ENCODE results near the gene RERE. TPM values are rescaled to one million over a fixed set of nuclear protein-coding genes. Genes with fewer than 3 reads are reported as not detected.

Gene RERE
- total RNA-seq, 1 experiment from 2014 or later, result 40.6 TPM

DNA sequence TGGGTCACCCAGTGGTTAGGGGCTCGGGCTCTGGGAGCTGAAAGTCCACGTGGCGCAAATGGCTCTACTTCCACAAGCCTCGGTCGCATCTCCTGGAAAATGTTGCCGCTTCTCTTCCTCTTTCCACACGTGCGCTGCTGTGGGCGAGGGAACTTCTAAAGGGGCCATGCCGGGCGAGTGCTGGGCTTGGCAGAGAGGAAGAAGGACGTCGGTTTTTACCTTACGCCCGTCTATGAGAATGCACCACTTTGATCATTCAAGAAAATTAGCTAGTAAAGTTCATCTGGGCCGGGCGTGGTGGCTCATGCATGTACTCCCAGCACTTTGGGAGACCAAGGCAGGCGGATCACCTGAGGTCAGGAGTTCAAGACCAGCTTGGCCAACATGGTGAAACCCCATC, 489.2 kb downstream of the RERE start:
- RAD21 ChIA-PET (ENCODE audit: low non-redundant PET in 1 of 2, low total read pairs in 2 of 2, uncharacterized antibody in 2 of 2, unreplicated experiment in 2 of 2), result no interaction called here
- intact Hi-C loops (cut with micrococcal nuclease), result no loop called here
- Histone ChIP-seq H3K9me3 (ENCODE audit: control insufficient read depth in 1 of 2, insufficient read depth in 1 of 2, low read depth in 1 of 2, low read length in 2 of 2) (no peaks in the 10 kb centered on the region), H3K27me3 (ENCODE audit: insufficient read depth, low read length) (no peaks in the 10 kb centered on the region), H2AFZ (ENCODE audit: low read depth, low read length, poor library complexity, severe bottlenecking) (no peak overlapping the region), H3K36me3 (ENCODE audit: control insufficient read depth in 1 of 2, insufficient read depth in 2 of 2, low read length in 2 of 2) (peaks cover 7 to 9% of the 10 kb centered on the region in 2 experiments), H3K27ac (ENCODE audit: low read depth, low read length) (no peak overlapping the region), H3K9me2 (ENCODE audit: insufficient read depth) (no peaks in the 10 kb centered on the region), H4K20me1 (ENCODE audit: insufficient read depth) (no peaks in the 10 kb centered on the region), H3K79me2 (ENCODE audit: insufficient read depth, low read length) (no peaks in the 10 kb centered on the region), H3K4me2 (ENCODE audit: low read length) (no peak overlapping the region), H3K4me3 (replicated peaks in 1 of 2; ENCODE audit: low read depth in 1 of 2, low read length in 2 of 2) (no peak overlapping the region), H3K9ac (ENCODE audit: low read length) (no peak overlapping the region), H3K4me1 (ENCODE audit: control insufficient read depth in 1 of 2, insufficient read depth in 2 of 2, low read length in 2 of 2) (no peaks in the 10 kb centered on the region)
- DNase-seq (ENCODE audit: low read depth, low spot score) (no peak), ATAC-seq (no peak)
- CTCF ChIA-PET, result no interaction called here
- POLR2A ChIA-PET, result no interaction called here
- no TSS peak for BruUV-seq (replicated peaks)
- TF ChIP-seq, protein P1, sequence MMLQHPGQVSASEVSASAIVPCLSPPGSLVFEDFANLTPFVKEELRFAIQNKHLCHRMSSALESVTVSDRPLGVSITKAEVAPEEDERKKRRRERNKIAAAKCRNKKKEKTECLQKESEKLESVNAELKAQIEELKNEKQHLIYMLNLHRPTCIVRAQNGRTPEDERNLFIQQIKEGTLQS (IDR thresholded peaks at IDR 0.05), result no peak
- TF ChIP-seq JUND (IDR thresholded peaks at IDR 0.05) (no peak), POLR2AphosphoS5 (IDR thresholded peaks at IDR 0.05; ENCODE audit: low read depth, low read length) (no peak), TCF7L2 (IDR thresholded peaks at IDR 0.05; ENCODE audit: borderline replicate concordance, extremely low read depth, insufficient read depth, insufficient read length) (no peak), ZFX (IDR thresholded peaks at IDR 0.05) (no peak), ELF1 (IDR thresholded peaks at IDR 0.05; ENCODE audit: borderline replicate concordance, low read depth) (no peak), SRF (IDR thresholded peaks at IDR 0.05; ENCODE audit: low read depth) (no peak), MAX (IDR thresholded peaks at IDR 0.05) (no peak), RAD21 (IDR thresholded peaks at IDR 0.05; ENCODE audit: low read depth) (no peak), YY1 (IDR thresholded peaks at IDR 0.05; ENCODE audit: extremely low read depth, insufficient replicate concordance, low read depth, low read length) (no peak), POLR2A (IDR thresholded peaks at IDR 0.05; ENCODE audit: borderline replicate concordance, extremely low read depth, insufficient read depth, insufficient read length) (no peak), CBX3 (IDR thresholded peaks at IDR 0.05; ENCODE audit: low read depth) (no peak), EZH2phosphoT487 (IDR thresholded peaks at IDR 0.05; ENCODE audit: borderline replicate concordance) (no peak), ZNF274 (IDR thresholded peaks at IDR 0.05; ENCODE audit: low read depth, low read length) (no peak), REST (IDR thresholded peaks at IDR 0.05; ENCODE audit: low read depth) (no peak), SIN3A (IDR thresholded peaks at IDR 0.05; ENCODE audit: low read depth) (no peak), EGR1 (IDR thresholded peaks at IDR 0.05; ENCODE audit: low read depth) (no peak), CTCF (IDR thresholded peaks at IDR 0.05 in 2 of 3, conservative IDR thresholded peaks at IDR 0.05 in 1 of 3; ENCODE audit: borderline replicate concordance in 1 of 3, insufficient read depth in 1 of 3, low read depth in 2 of 3, low read length in 2 of 3) (no peak), SP1 (IDR thresholded peaks at IDR 0.05; ENCODE audit: low read depth) (no peak)
